H1 (cell line): Measurements from ENCODE around the gene PCNX4. TPM values are rescaled to one million over a fixed set of nuclear protein-coding genes. Genes with fewer than 3 reads are reported as not detected.

Source experiments
- CTCF ChIA-PET: fragments of 300-600 bp; sonication (Branson Sonifier 250); formaldehyde crosslinking; loops from one replicate; lab custom pipeline; 2021; ENCODE audit not compliant: partially characterized antibody; lab: Charles Lee
- POLR2A ChIA-PET: fragments of 300-600 bp; sonication (Branson Sonifier 250); formaldehyde crosslinking; loops from one replicate; lab custom pipeline; 2021; ENCODE audit warnings: inconsistent platforms; ENCODE audit not compliant: partially characterized antibody; lab: Charles Lee
- DNase-seq, 2 experiments: peaks; one replicate each; pipeline versions ENCODE4 v3.0.0 to v3.0.0-alpha.2; 2010 to 2022; ENCODE audit warnings: low spot score in 2 of 2, low read depth in 1 of 2, mixed read lengths in 1 of 2
- FAIRE-seq: peaks from 2 replicates; lab custom pipeline; 2011; peaks lifted over from hg19 to GRCh38; lab: Jason Lieb, UNC
- H2AFZ ChIP-seq: 2 replicates; pipeline ENCODE4 v1.8.1; 2012; ENCODE audit warnings: low read length, inconsistent platforms
- H2AK5ac ChIP-seq: 2 replicates; pipeline ENCODE4 v1.6.1; 2013; ENCODE audit warnings: low read depth, low read length
- H2BK120ac ChIP-seq: replicated peaks from 2 replicates; pipeline ENCODE3; 2013; ENCODE audit warnings: low read depth, low read length, inconsistent platforms
- H2BK12ac ChIP-seq: 2 replicates; pipeline ENCODE4 v1.6.1; 2013; ENCODE audit warnings: low read depth, low read length
- H2BK15ac ChIP-seq: 2 replicates; pipeline ENCODE4 v1.6.1; 2013; ENCODE audit warnings: low read length
- H2BK20ac ChIP-seq: 2 replicates; pipeline ENCODE4 v1.6.1; 2013; ENCODE audit warnings: low read length
- H2BK5ac ChIP-seq: 2 replicates; pipeline ENCODE4 v1.6.1; 2013; ENCODE audit warnings: low read depth, low read length
- H3K14ac ChIP-seq: 2 replicates; pipeline ENCODE4 v1.6.1; 2013; ENCODE audit warnings: inconsistent platforms; ENCODE audit not compliant: insufficient read length
- H3K18ac ChIP-seq: 2 replicates; pipeline ENCODE4 v1.6.1; 2013; ENCODE audit warnings: low read length; ENCODE audit errors: extremely low read depth
- H3K23ac ChIP-seq: 2 replicates; pipeline ENCODE4 v1.6.1; 2013; ENCODE audit warnings: inconsistent platforms; ENCODE audit not compliant: insufficient read length
- H3K23me2 ChIP-seq: 2 replicates; pipeline ENCODE4 v1.6.1; 2013; ENCODE audit warnings: low read depth, low read length
- H3K27ac ChIP-seq: 2 replicates; pipeline ENCODE4 v1.6.1; 2011; ENCODE audit warnings: low read depth, low read length, inconsistent platforms
- H3K27me3 ChIP-seq, 4 experiments: replicated peaks in 1 of 4; 1 replicate in 1 of 4; 2 replicates in 3 of 4; pipeline versions ENCODE4 v1.6.1 to v1.8.1; 2011 to 2013; ENCODE audit warnings: low read length in 3 of 4, mild to moderate bottlenecking in 3 of 4, inconsistent platforms in 2 of 4, mixed read lengths in 2 of 4, moderate library complexity in 1 of 4; ENCODE audit not compliant: control insufficient read depth in 3 of 4, insufficient read depth in 3 of 4; ENCODE audit errors: extremely low read depth in 1 of 4
- H3K36me3 ChIP-seq, 4 experiments: 2 replicates each; pipeline versions ENCODE4 v1.6.1 to v1.8.1; 2011 to 2013; ENCODE audit warnings: mild to moderate bottlenecking in 4 of 4, low read length in 3 of 4, moderate library complexity in 2 of 4, control low read depth in 1 of 4, inconsistent platforms in 1 of 4; ENCODE audit not compliant: insufficient read depth in 4 of 4, control insufficient read depth in 2 of 4
- H3K4ac ChIP-seq: replicated peaks from 2 replicates; pipeline ENCODE3; 2013; ENCODE audit warnings: low read length, low read depth, mixed read lengths, inconsistent platforms; ENCODE audit not compliant: insufficient read length
- H3K4me1 ChIP-seq, 4 experiments: replicated peaks in 1 of 4; 1 replicate in 1 of 4; 2 replicates in 3 of 4; pipeline versions ENCODE4 v1.6.1 to v1.8.1; 2011 to 2013; ENCODE audit warnings: low read length in 3 of 4, inconsistent platforms in 2 of 4, mixed read lengths in 1 of 4; ENCODE audit not compliant: insufficient read depth in 4 of 4, control insufficient read depth in 3 of 4
- H3K4me2 ChIP-seq, 2 experiments: 2 replicates each; pipeline versions ENCODE4 v1.6.1 to v1.8.1; 2011 to 2013; ENCODE audit warnings: low read depth in 2 of 2, low read length in 2 of 2, control low read depth in 1 of 2, inconsistent platforms in 1 of 2, mild to moderate bottlenecking in 1 of 2; ENCODE audit not compliant: insufficient read depth in 1 of 2
- H3K4me3 ChIP-seq, 4 experiments: fragments of 200-600, 300-600 bp in 1 of 4; sonication (generic), shearing (Covaris generic), sonication (Bioruptor Twin) in 1 of 4; 2 replicates each; pipeline versions ENCODE4 v1.5.1 to v1.8.1; 2011 to 2016; ENCODE audit warnings: low read length in 4 of 4, low read depth in 3 of 4, control low read depth in 2 of 4, inconsistent platforms in 2 of 4, mild to moderate bottlenecking in 2 of 4, mixed read lengths in 1 of 4, moderate library complexity in 1 of 4; ENCODE audit not compliant: insufficient read depth in 2 of 4; ENCODE audit errors: extremely low read depth in 1 of 4
- H3K56ac ChIP-seq: replicated peaks from 2 replicates; pipeline ENCODE3; 2013; ENCODE audit warnings: low read depth, mild to moderate bottlenecking, mixed read lengths, low read length, inconsistent platforms; ENCODE audit not compliant: insufficient read length
- H3K79me1 ChIP-seq: 2 replicates; pipeline ENCODE4 v1.6.1; 2013; ENCODE audit warnings: low read depth, low read length, control low read depth
- H3K79me2 ChIP-seq, 2 experiments: 2 replicates each; pipeline versions ENCODE4 v1.6.1 to v1.8.1; 2012 to 2013; ENCODE audit warnings: low read length in 2 of 2, mild to moderate bottlenecking in 2 of 2, inconsistent platforms in 1 of 2; ENCODE audit not compliant: insufficient read depth in 2 of 2, control insufficient read depth in 1 of 2
- H3K9ac ChIP-seq, 4 experiments: replicated peaks in 1 of 4; 1 replicate in 1 of 4; 2 replicates in 3 of 4; pipeline versions ENCODE4 v1.6.1 to v1.8.1; 2011 to 2013; ENCODE audit warnings: low read depth in 3 of 4, low read length in 3 of 4, control low read depth in 2 of 4, mild to moderate bottlenecking in 2 of 4, moderate library complexity in 2 of 4, inconsistent platforms in 1 of 4; ENCODE audit errors: extremely low read depth in 1 of 4
- H3K9me3 ChIP-seq, 2 experiments: 2 replicates each; pipeline versions ENCODE4 v1.6.1 to v1.8.1; 2012 to 2013; ENCODE audit warnings: mild to moderate bottlenecking in 2 of 2, moderate library complexity in 2 of 2, control low read depth in 1 of 2, inconsistent platforms in 1 of 2, low read depth in 1 of 2, low read length in 1 of 2, mixed read lengths in 1 of 2; ENCODE audit not compliant: insufficient read depth in 2 of 2
- H4K20me1 ChIP-seq, 2 experiments: replicated peaks in 1 of 2; 2 replicates each; pipeline versions ENCODE3 to v1.8.1; 2011 to 2013; ENCODE audit warnings: inconsistent platforms in 2 of 2, low read length in 2 of 2, mild to moderate bottlenecking in 1 of 2; ENCODE audit not compliant: insufficient read depth in 2 of 2, control insufficient read depth in 1 of 2
- H4K5ac ChIP-seq: 2 replicates; pipeline ENCODE4 v1.6.1; 2013; ENCODE audit warnings: low read length, low read depth, mixed read lengths, inconsistent platforms; ENCODE audit not compliant: insufficient read length
- H4K8ac ChIP-seq: 2 replicates; pipeline ENCODE4 v1.8.0; 2013; ENCODE audit warnings: mild to moderate bottlenecking, moderate library complexity, low read length, inconsistent platforms; ENCODE audit not compliant: insufficient read depth; ENCODE audit errors: extremely low read depth
- H4K91ac ChIP-seq: replicated peaks from 2 replicates; pipeline ENCODE3; 2013; ENCODE audit warnings: low read length, mixed read lengths, inconsistent platforms; ENCODE audit not compliant: insufficient read length
- PHF8 ChIP-seq: fragments of 200-600 bp; sonication (generic); conservative IDR thresholded peaks from 2 replicates; pipeline ENCODE4 v1.7.1; 2012; ENCODE audit warnings: low read depth, mild to moderate bottlenecking, inconsistent platforms, low read length, moderate library complexity
- SIN3A ChIP-seq, 2 experiments: IDR thresholded peaks in 1 of 2; conservative IDR thresholded peaks in 1 of 2; 2 replicates each; pipeline ENCODE4 v1.6.1; 2011 to 2012; ENCODE audit warnings: low read length in 2 of 2, improper control_type of control experiment in 1 of 2, low read depth in 1 of 2, mild to moderate bottlenecking in 1 of 2
- USF2 ChIP-seq: IDR thresholded peaks from 2 replicates; pipeline ENCODE4 v1.6.1; 2011; ENCODE audit warnings: low read length, improper control_type of control experiment
- WGBS, 2 experiments: shearing (Covaris generic) in 1 of 2; methylation state at CpG; one replicate each; pipeline versions ENCODE4 v1.1.6 to v1.1.7; 2013 to 2015; ENCODE audit warnings: low lambda C conversion rate in 2 of 2, mixed read lengths in 2 of 2, inconsistent platforms in 1 of 2, low coverage in 1 of 2, missing lambda C conversion rate in 1 of 2; ENCODE audit not compliant: insufficient replicate concordance in 2 of 2, insufficient coverage in 1 of 2, insufficient read length in 1 of 2; ENCODE audit errors: extremely low coverage in 1 of 2, missing lambda C conversion rate in 1 of 2; 5-methylcytosine and 5-hydroxymethylcytosine counted together
- polyA plus RNA-seq, 7 experiments: library from polyadenylated mRNA; depleted of rRNA in 3 of 7; stranded (reverse) in 5 of 7; unstranded in 2 of 7; fragments of >200 nt in 5 of 7; fragments of 200-250 nt in 2 of 7; gene quantifications; 1 replicate in 5 of 7; 2 replicates in 1 of 7; 4 replicates in 1 of 7; pipeline versions ENCODE4 v1.2.1 to v1.2.3, GENCODE V29; 2011 to 2013; ENCODE audit warnings: missing spikeins in 2 of 7, mixed read lengths in 2 of 7
- total RNA-seq: library from RNA; stranded (reverse); fragmentation: NEBNext Ultra II Directional; extraction: Animal tissue kit (Norgen Biotek cat#: 25700); gene quantifications from 2 replicates; pipeline ENCODE4 v1.2.1, GENCODE V29; 2021

PCNX4 gene
- total and polyA plus RNA-seq, 2 of the 8 experiments (the other 6 are each of a cell fraction or from before 2014, with no cell fraction given): 28.4 to 35.5 TPM

DNA sequence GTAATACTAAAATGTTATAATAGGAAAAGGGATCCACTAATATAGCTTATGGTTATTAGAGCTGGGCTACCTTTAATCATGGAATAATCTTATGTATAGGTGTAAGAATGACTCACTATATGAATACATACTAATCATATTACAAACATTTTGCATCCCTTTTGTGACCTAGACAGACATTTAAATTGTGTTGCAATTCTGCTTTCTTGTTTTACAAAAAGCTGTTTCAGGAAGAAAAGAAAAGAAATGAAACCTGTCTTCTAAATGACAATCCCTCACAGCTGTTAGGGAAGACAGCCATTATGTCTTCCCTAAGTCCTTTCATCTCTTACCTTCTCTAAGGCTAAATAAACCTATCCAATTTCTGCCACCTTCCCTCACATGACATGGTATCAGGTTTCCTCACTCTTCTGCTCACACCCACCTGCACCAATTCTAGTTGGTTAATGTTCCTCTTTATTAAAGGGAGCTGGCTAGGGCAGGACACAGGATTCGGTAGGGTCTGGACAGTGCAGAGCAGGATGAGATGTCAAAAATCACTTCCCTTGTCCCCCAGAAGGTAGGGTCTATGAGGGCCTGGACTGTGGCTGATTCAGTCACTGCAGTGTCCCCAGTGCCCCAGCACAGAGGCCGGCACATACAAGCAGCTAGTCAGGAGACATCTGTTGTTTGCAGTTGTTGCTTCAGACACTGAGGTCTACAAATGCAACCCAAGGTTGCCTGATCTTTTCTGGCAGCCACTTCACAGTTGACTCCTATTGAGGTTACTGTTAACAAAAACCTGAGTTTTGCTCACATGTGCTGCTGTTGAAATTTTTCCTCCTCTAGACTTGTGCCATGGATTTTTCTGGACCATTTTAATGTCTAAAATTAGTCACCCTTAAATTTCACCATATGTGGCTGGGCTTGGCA, 69.7 kb downstream of the PCNX4 start:
- WGBS, 2 experiments: 89% methylated on average over 2 of the region's 2 CpGs; no CpG with 5 or more reads in 1 of the 2 experiments
- FAIRE-seq: no peak

More for the DNA sequence above, 69.7 kb downstream of the PCNX4 start:
- no peak overlapping the region for H3K4ac ChIP-seq
- H2BK15ac ChIP-seq: no peak overlapping the region
- 0 out of 2 replicates have a peak overlapping the region, but pooled peaks have one; percentile 22 for H2BK20ac ChIP-seq
- H2BK120ac ChIP-seq: no peak overlapping the region
- no peaks in the 10 kb centered on the region for H3K36me3 ChIP-seq
- no peak overlapping the region for H4K8ac ChIP-seq
- no peak overlapping the region for H2AFZ ChIP-seq
- H3K4me2 ChIP-seq: peak overlapping the region; percentile 42 to 67
- no peak for DNase-seq
- H4K5ac ChIP-seq: no peak overlapping the region
- H3K79me1 ChIP-seq: no peaks in the 10 kb centered on the region
- H4K20me1 ChIP-seq: peaks cover 0 to 3% of the 10 kb centered on the region in 2 experiments
- TF ChIP-seq SIN3A (conservative IDR thresholded peaks at IDR 0.05 in 1 of 2, IDR thresholded peaks at IDR 0.05 in 1 of 2; ENCODE audit: low read depth in 1 of 2, low read length in 2 of 2) (0 out of 4 replicates have a peak, but pooled peaks of 1 of the 2 experiments have one; percentile 35), USF2 (peak; percentile 23; the same call in 1 of the 2 replicates), PHF8 (no peak)
- TF ChIP-seq, all 59 proteins: peak for 2
- ChIA-PET POLR2A (interaction anchor here (0.8 to 1.4 kb wide), 2 partner anchors 10 to 26 kb away, joined by 3 read pairs; no protein-coding TSS in a partner anchor), CTCF (interaction anchor here (0.6 to 2.8 kb wide), 7 partner anchors 23 to 1572 kb away, joined by 3 to 12 read pairs (median 4); no protein-coding TSS in a partner anchor)
- H3K9me3 ChIP-seq: no peaks in the 10 kb centered on the region
- peaks cover 4 to 13% (median 5%) of the 10 kb centered on the region in 4 experiments; a peak in 3 of 7 replicates for H3K4me1 ChIP-seq
- no peak overlapping the region for H2BK5ac ChIP-seq
- H3K79me2 ChIP-seq: no peaks in the 10 kb centered on the region
- no peak overlapping the region for H3K14ac ChIP-seq
- no peak overlapping the region for H2AK5ac ChIP-seq
- H3K23me2 ChIP-seq: peaks cover 3% of the 10 kb centered on the region; the same call in 1 of the 2 replicates
- no peak overlapping the region for H3K56ac ChIP-seq
- no peak overlapping the region for H3K27ac ChIP-seq
- no peaks in the 10 kb centered on the region; a peak in 2 of 7 replicates for H3K27me3 ChIP-seq
- H3K9ac ChIP-seq: no peak overlapping the region
- H4K91ac ChIP-seq: no peak overlapping the region
- H3K23ac ChIP-seq: no peak overlapping the region
- H3K4me3 ChIP-seq: no peak overlapping the region
- H2BK12ac ChIP-seq: no peak overlapping the region
- no peak overlapping the region for H3K18ac ChIP-seq
